GM12872 (cell line): Measurements from ENCODE around the gene KIF26A.

Source experiments
- TF ChIP-seq, protein P1 (sequence below): IDR thresholded peaks from 3 replicates; pipeline ENCODE4 v1.5.1; 2011; ENCODE audit warnings: low read depth, mild to moderate bottlenecking, low read length, moderate library complexity; ENCODE audit not compliant: insufficient read depth

Gene KIF26A

DNA sequence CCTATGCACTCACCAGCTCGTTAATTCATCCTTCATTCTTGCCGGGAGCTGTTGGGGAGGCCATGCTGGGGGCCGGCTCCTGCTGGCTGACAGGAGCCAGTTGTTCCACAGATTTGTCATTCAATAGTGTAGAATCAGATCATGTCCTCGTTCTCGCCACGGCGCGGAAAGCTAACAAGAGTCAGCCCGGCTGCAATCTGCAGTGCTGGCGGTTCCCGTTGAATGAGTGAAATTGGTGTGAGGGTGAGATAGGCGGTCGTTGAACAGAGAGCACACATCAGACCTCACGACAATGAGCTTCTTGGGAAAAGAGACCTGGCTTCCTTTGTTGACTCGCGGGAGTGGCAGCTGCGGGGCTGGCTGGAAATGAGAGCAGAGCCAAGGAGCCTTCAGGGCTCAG, 57.5 kb downstream of the KIF26A start:
- TF ChIP-seq, protein P1, sequence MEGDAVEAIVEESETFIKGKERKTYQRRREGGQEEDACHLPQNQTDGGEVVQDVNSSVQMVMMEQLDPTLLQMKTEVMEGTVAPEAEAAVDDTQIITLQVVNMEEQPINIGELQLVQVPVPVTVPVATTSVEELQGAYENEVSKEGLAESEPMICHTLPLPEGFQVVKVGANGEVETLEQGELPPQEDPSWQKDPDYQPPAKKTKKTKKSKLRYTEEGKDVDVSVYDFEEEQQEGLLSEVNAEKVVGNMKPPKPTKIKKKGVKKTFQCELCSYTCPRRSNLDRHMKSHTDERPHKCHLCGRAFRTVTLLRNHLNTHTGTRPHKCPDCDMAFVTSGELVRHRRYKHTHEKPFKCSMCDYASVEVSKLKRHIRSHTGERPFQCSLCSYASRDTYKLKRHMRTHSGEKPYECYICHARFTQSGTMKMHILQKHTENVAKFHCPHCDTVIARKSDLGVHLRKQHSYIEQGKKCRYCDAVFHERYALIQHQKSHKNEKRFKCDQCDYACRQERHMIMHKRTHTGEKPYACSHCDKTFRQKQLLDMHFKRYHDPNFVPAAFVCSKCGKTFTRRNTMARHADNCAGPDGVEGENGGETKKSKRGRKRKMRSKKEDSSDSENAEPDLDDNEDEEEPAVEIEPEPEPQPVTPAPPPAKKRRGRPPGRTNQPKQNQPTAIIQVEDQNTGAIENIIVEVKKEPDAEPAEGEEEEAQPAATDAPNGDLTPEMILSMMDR = no peak

DNA sequence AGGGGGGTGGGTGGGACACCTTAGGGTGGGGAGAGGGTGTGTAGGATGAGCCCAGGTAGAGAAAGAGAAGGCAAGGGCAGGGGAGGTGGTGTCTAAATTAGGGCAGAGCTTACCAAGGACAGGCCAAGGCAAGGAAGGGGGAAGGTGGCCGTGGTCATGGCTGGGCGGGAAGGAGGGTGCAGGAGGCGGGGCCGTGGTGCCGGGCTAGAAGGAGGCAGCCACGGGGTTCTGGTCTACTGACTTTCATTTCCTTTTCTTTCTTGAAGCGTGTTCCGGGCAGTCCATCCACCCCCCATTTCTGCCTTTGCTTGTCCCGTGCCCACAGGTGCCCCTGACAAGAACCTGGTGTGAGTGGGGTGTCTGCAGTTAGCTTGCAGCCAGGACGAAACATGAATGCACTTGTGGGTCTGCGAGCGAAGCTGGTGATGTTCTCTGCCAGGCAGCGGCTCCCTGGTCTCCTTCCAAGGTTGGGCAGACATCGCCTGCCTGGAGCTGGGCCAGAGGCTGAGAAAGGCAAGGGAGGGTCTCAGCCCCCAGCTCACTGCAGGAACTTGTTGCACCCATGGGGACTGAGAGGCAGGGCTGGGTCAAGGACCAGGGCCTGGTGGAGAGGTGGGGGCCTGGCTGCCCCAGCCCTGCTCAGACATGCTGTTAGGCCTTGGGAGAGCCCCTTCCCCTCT, 58.2 kb downstream of the KIF26A start:
- TF ChIP-seq, protein P1 = no peak

DNA sequence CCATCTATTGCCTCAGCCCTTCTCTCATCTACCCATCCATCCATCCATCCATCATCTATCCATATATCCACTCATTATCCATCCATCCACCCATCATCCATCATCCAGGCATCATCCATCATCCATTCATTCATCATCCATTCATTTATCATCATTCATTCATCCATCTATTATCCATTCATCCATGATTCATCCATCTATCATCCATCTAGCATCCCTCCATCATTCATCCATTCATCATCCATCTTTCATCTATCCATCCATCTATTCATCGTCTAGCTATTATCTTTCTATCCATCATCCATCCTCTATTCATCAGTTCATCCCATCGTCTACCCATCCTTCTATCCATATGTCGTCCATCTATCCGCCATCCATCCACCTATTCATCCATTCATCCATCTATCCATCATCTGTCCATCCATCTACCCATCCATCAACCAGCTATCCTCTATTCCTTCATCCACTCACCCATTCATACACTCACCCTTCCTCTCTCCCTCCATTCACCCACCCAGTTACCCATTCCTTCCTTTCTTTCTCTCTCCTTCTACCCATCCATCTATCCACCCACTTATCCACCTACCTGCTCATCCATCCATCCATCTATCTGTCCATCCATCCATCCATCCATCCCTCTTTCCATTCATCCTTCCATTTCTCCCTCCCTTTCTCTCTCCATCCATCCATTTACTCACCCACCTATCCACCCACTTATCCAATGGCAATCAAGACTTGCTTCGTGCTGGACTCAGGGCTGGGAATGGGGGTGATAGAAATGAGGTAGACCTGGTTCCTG, 59.3 kb downstream of the KIF26A start:
- TF ChIP-seq, protein P1 = no peak

DNA sequence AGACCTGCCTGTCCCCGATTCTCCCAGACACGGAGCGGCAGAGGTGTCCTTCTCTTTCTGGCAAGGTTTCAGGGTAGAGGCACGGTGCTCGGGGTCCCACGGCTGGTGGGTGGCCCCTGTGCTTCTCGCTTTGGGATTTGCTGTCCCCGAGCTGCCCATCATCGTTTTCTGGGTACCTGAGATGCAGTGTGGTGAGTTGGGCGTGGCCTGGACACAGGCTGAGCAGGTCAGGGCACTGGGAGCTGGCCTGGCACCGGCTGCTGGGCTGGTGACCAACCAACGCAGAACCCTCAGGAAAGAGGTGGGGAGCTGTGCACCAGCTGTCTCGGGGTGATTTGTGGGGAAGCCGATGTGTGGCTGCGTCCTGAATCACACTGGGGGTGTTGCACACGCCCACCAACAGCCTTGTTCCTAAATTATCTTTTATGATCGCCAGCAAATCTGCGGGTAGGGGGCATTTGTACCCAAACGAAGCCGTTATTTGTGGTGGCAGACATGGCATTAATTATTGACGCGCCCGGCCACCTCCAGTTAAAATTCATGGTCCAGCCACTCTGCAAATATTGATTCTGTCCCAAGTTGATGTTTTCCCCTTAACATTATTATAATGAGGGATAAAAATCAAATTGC, 61.0 kb downstream of the KIF26A start:
- TF ChIP-seq, protein P1 = no peak

DNA sequence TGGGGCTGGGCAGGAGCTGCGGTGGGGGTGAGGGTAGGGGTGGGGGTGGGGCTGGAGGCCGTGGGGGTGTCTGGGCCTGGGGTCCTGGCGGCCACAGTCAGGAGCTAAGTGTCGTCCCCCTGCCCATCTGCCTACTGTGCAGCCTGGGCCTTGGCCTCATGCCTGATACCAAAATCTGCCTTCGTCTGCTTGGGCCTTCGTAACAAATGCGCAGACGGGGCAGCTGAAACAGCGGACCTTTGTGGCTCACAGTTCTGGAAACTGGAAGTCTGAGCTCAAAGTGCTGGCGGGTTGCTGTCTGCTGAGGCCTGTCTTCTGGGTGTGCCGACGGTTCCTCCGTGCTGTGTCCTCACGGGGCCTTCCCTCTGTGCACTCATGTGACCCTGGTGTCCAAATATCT, 61.7 kb downstream of the KIF26A start:
- TF ChIP-seq, protein P1 = no peak

DNA sequence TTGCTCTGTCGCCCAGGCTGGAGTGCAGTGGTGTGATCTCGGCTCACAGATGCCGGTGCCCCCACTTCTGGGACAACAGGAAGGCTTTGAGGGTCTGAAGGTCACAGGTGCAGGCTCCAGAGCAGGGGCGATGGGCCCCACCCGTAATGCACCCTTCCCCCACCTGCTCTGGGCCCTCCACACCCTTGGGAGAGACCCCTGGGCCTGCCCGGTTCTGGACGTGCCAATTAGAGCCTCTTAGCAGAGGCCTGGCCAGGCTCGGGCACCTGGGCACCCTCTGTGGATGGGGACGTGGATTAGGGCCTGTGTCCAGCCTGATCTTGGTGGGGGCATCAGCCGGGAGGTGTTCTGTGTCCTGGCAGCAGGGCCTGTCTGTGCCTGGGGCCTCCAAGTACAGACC, 62.2 kb downstream of the KIF26A start:
- TF ChIP-seq, protein P1 = no peak

DNA sequence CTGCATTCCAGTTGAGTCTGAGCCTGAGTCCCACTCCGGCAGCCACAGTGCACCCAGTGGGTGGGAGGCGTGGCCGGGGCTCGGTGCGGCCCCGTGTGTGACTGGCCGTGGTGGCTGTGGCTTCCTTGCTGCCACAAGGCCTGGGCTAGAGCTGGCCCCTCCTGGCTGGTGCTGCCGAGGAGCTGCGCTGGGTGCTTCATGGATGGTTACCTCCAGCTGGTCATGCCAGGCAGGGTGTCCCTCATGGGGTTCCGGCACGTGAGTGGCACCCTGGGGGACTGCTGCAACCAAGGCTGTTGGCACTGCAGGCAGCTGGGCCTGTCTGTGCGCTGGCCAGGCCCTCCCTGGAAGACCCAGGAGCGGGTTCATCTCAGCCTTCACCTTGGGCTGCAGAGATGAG, 62.7 kb downstream of the KIF26A start:
- TF ChIP-seq, protein P1 = no peak
